GM12891 (cell line): ENCODE results near the gene C12orf50.

Experiments
- PAX5 ChIP-seq: IDR thresholded peaks from 2 replicates; pipeline ENCODE4 v1.6.1; 2011; ENCODE audit warnings: low read length, moderate library complexity, mild to moderate bottlenecking; ENCODE audit not compliant: insufficient read depth, severe bottlenecking
- POLR2A ChIP-seq: IDR thresholded peaks from 2 replicates; pipeline ENCODE4 v1.6.1; 2011; ENCODE audit warnings: low read depth, low read length, control low read depth
- POLR2AphosphoS5 ChIP-seq: IDR thresholded peaks from 2 replicates; pipeline ENCODE4 v1.6.1; 2011; ENCODE audit warnings: low read depth, low read length, control low read depth
- POU2F2 ChIP-seq: IDR thresholded peaks from 2 replicates; pipeline ENCODE4 v1.6.1; 2011; ENCODE audit warnings: low read depth, mild to moderate bottlenecking, control low read depth, low read length, moderate library complexity

GRCh38 chr12:87952850-87953249 lies 76.4 kb downstream of the C12orf50 start:
- no peak for TF ChIP-seq POLR2AphosphoS5
- no peak for TF ChIP-seq POLR2A
- TF ChIP-seq PAX5 = no peak
- TF ChIP-seq POU2F2 = no peak
